Measurements from ENCODE around the gene RRM1. TPM values are rescaled to one million over a fixed set of nuclear protein-coding genes. Genes with fewer than 3 reads are reported as not detected.
A peak's percentile ranks its signal among the peaks of the same experiment; 100 is the strongest.

The RRM1 gene
- total RNA-seq, 1 donor from 2014 or later = 28.0 TPM

DNA sequence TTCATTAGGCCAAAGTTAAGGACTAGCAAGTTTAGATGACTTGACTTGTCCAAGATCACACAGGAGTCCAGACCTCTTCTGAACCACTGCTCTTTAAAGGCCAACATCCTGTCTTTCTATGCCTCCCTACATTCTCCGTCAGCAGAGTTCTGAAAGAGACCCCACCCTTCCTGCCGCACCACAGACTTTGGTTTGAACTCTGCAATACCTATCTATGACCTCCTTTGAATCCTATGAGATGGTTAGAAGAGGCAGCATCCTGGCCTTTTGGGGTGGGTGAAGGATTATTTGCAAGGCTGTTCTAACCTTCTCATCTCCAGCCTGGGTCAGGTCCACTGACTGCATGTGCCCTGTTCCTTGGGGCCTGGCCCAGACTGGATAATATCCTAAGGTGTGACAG is 4.3 kb upstream of the RRM1 start:
- H3K4me3 ChIP-seq = no peak overlapping the region
- no peaks in the 10 kb centered on the region for H3K27me3 ChIP-seq

DNA sequence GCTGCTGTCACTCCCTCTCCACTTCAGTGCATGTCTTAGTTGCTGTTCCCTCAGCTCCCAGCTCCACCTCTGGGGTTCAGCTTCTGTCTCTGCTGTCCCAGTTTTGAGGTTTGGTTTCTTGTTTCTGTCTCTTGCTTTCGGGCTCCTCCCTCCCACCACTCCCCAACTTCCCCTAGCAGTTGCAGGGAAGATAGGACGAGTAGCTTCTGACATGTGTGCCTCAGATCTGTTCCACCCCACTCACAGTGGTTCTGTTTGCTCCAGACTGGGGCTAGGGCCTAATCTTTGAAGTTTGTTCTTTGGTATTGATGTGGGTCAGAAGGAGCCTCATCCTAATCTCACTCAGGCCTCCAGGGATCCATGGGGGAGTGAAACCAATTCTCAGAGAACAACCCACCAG is 2.6 kb upstream of the RRM1 start:
- Histone ChIP-seq H3K36me3 (peaks cover 16% of the 10 kb centered on the region), H3K27me3 (no peaks in the 10 kb centered on the region), H3K9me3 (no peaks in the 10 kb centered on the region), H3K4me3 (no peak overlapping the region), H3K4me1 (peaks cover 5% of the 10 kb centered on the region), H3K27ac (no peak overlapping the region)
- ATAC-seq (peak; percentile 3), DNase-seq (no peak)
- intact Hi-C loops (cut with DNase I) = no loop called here
- TF ChIP-seq CTCF (IDR thresholded peaks at IDR 0.05) = no peak

More for the DNA sequence above, 4.3 kb upstream of the RRM1 start:
- Histone ChIP-seq H3K27ac (no peak overlapping the region), H3K4me1 (no peaks in the 10 kb centered on the region), H3K36me3 (peaks cover 33% of the 10 kb centered on the region), H3K9me3 (no peaks in the 10 kb centered on the region)
- DNase-seq = no peak
- ATAC-seq = no peak
- intact Hi-C loops (cut with DNase I) = no loop called here
- no peak for TF ChIP-seq CTCF (IDR thresholded peaks at IDR 0.05)

- no peaks in the 10 kb centered on the region for H3K9me3 ChIP-seq
- H3K36me3 ChIP-seq = peaks cover 7% of the 10 kb centered on the region
- intact Hi-C loops (cut with DNase I) = no loop called here
- H3K4me3 ChIP-seq = peak overlapping the region; percentile 81
- peaks cover 5% of the 10 kb centered on the region for H3K4me1 ChIP-seq
- no peaks in the 10 kb centered on the region for H3K27me3 ChIP-seq
- DNase-seq (no peak), ATAC-seq (no peak)
- TF ChIP-seq CTCF (IDR thresholded peaks at IDR 0.05) = no peak
- peak overlapping the region; percentile 95 for H3K27ac ChIP-seq
Measured at GRCh38 chr11:4093519-4094347, 866 bp upstream of the RRM1 start.

- Histone ChIP-seq H3K4me3 (peak overlapping the region; percentile 81), H3K9me3 (no peaks in the 10 kb centered on the region), H3K4me1 (peaks cover 5% of the 10 kb centered on the region), H3K27me3 (no peaks in the 10 kb centered on the region), H3K36me3 (peaks cover 7% of the 10 kb centered on the region), H3K27ac (peak overlapping the region; percentile 95)
- ATAC-seq = no peak
- TF ChIP-seq CTCF (IDR thresholded peaks at IDR 0.05) = no peak
- intact Hi-C loops (cut with DNase I) = no loop called here
- no peak for DNase-seq
Measured at GRCh38 chr11:4095509-4096230, 1.1 kb downstream of the RRM1 start.

- DNase-seq = no peak
- ATAC-seq = no peak
- H3K36me3 ChIP-seq = peaks cover 6% of the 10 kb centered on the region
- no peak overlapping the region for H3K27ac ChIP-seq
- H3K4me1 ChIP-seq = peaks cover 5% of the 10 kb centered on the region
- H3K9me3 ChIP-seq = no peaks in the 10 kb centered on the region
- intact Hi-C loops (cut with DNase I) = no loop called here
- H3K4me3 ChIP-seq = no peak overlapping the region
- no peak for TF ChIP-seq CTCF (IDR thresholded peaks at IDR 0.05)
- no peaks in the 10 kb centered on the region for H3K27me3 ChIP-seq
Measured at GRCh38 chr11:4098026-4098621, 3.5 kb downstream of the RRM1 start.
